Stimulated activated CD8-positive, alpha-beta memory T cell treated with anti-CD3 and anti-CD28 coated beads, Interleukin-12 subunit alpha, Interleukin-12 subunit beta, amount 100 ng/mL, for 1 hour (primary cell): Measurements from ENCODE around the gene NBL1.

ENCODE experiments used
- DNase-seq: peaks from one replicate; pipeline ENCODE4 v3.0.0-alpha.2; 2020; ENCODE audit warnings: low read depth

NBL1 gene

GRCh38 chr1:19703280-19703679 is 59.2 kb downstream of the NBL1 start:
- DNase-seq, result no peak

- DNase-seq, result peak; percentile 35
Observed at GRCh38 chr1:19704247-19705113, 60.4 kb downstream of the NBL1 start.

GRCh38 chr1:19705464-19705863 is 61.4 kb downstream of the NBL1 start:
- no peak for DNase-seq

GRCh38 chr1:19706136-19706535 is 62.0 kb downstream of the NBL1 start:
- no peak for DNase-seq
